Hepatocyte (in vitro differentiated cells): ENCODE data around the gene PSMD12.
"Not testable (repeated sequence)": the region's sequence is repeated elsewhere in the genome, so short reads cannot be mapped to it uniquely, and the experiment has no call there.

Source experiments
- EZH2 ChIP-seq: fragments of 200-600 bp; sonication (generic); IDR thresholded peaks from 2 replicates; pipeline ENCODE4 v1.6.1; 2016; ENCODE audit warnings: antibody characterized with exemption, mild to moderate bottlenecking, borderline replicate concordance
- EZH2phosphoT487 ChIP-seq: fragments of 200-600 bp; sonication (generic); IDR thresholded peaks from one replicate; pipeline ENCODE4 v1.6.1; 2018; ENCODE audit warnings: antibody characterized with exemption, mild to moderate bottlenecking, low read depth, moderate library complexity; ENCODE audit not compliant: unreplicated experiment, severe bottlenecking
- TF ChIP-seq, protein P1 (sequence below): fragments of 200-600 bp; sonication (generic); IDR thresholded peaks from 2 replicates; pipeline ENCODE4 v1.5.1; 2016; ENCODE audit warnings: antibody characterized with exemption, mild to moderate bottlenecking; ENCODE audit not compliant: poor library complexity

DNA sequence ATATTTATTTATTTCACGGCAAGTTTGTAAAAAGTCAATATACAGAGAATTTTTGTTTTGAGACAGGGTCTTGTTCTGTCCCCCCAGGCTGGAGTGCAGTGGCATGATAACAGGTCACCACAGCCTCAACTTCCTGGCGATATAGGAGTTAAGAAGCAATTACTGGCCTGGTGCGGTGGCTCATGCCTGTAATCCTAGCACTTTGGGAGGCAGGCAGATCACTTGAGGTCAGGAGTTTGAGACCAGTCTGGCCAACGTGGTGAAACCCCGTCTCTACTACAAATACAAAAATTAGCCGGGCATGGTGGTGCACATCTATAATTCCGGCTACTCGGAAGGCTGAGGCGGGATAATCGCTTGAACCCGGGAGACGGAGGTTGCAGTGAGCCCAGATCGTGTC, 44.9 kb downstream of the PSMD12 start:
- TF ChIP-seq, protein P1, sequence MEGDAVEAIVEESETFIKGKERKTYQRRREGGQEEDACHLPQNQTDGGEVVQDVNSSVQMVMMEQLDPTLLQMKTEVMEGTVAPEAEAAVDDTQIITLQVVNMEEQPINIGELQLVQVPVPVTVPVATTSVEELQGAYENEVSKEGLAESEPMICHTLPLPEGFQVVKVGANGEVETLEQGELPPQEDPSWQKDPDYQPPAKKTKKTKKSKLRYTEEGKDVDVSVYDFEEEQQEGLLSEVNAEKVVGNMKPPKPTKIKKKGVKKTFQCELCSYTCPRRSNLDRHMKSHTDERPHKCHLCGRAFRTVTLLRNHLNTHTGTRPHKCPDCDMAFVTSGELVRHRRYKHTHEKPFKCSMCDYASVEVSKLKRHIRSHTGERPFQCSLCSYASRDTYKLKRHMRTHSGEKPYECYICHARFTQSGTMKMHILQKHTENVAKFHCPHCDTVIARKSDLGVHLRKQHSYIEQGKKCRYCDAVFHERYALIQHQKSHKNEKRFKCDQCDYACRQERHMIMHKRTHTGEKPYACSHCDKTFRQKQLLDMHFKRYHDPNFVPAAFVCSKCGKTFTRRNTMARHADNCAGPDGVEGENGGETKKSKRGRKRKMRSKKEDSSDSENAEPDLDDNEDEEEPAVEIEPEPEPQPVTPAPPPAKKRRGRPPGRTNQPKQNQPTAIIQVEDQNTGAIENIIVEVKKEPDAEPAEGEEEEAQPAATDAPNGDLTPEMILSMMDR: not testable (repeated sequence)
- TF ChIP-seq EZH2, EZH2phosphoT487: not testable (repeated sequence)
